HG02759 (cell line): ENCODE data around the gene EIF1AX.
"Not testable (repeated sequence)": the region's sequence is repeated elsewhere in the genome, so short reads cannot be mapped to it uniquely, and the experiment has no call there.

ENCODE experiments used
- ATAC-seq: cut with Tn5 transposase; IDR thresholded peaks from one replicate; pipeline ENCODE4 v1.9.1; 2021; ENCODE audit warnings: mild to moderate bottlenecking, moderate library complexity; ENCODE audit not compliant: unreplicated experiment

EIF1AX gene

GRCh38 chrX:20141281-20142220 is at the start of gene EIF1AX:
Gene EIF1AX, minus strand, starts transcription at chrX:20141838. Its CDS starts 198 bp downstream, at chrX:20141640.
- peak; percentile 99 for ATAC-seq

GRCh38 chrX:20189171-20189570 is 47.5 kb upstream of the EIF1AX start:
- no peak for ATAC-seq

GRCh38 chrX:20181598-20182329 is 40.1 kb upstream of the EIF1AX start:
- ATAC-seq: peak; percentile 77

- ATAC-seq: no peak
Measured at GRCh38 chrX:20177093-20177492, 35.5 kb upstream of the EIF1AX start.

- no peak for ATAC-seq
Measured at GRCh38 chrX:20173856-20174255, 32.2 kb upstream of the EIF1AX start.

GRCh38 chrX:20173313-20173712 is 31.7 kb upstream of the EIF1AX start:
- ATAC-seq: no peak

- ATAC-seq: no peak
Measured at GRCh38 chrX:20171887-20172286, 30.2 kb upstream of the EIF1AX start.

- not testable (repeated sequence) for ATAC-seq
Measured at GRCh38 chrX:20162516-20162915, 20.9 kb upstream of the EIF1AX start.

- no peak for ATAC-seq
Measured at GRCh38 chrX:20159797-20160385, 18.3 kb upstream of the EIF1AX start.

GRCh38 chrX:20151689-20152088 is 10.1 kb upstream of the EIF1AX start:
- no peak for ATAC-seq

GRCh38 chrX:20149326-20149725 is 7.7 kb upstream of the EIF1AX start:
- ATAC-seq: no peak

GRCh38 chrX:20147561-20147960 is 5.9 kb upstream of the EIF1AX start:
- no peak for ATAC-seq

GRCh38 chrX:20144491-20144890 is 2.9 kb upstream of the EIF1AX start:
- ATAC-seq: no peak

- no peak for ATAC-seq
Measured at GRCh38 chrX:20143561-20143960, 1.9 kb upstream of the EIF1AX start.

GRCh38 chrX:20143111-20143510 is 1.5 kb upstream of the EIF1AX start:
- no peak for ATAC-seq

GRCh38 chrX:20140420-20140819 is 1.2 kb downstream of the EIF1AX start:
- no peak for ATAC-seq

GRCh38 chrX:20139966-20140365 is 1.7 kb downstream of the EIF1AX start:
- ATAC-seq: no peak

GRCh38 chrX:20135944-20136343 is 5.7 kb downstream of the EIF1AX start:
- no peak for ATAC-seq

GRCh38 chrX:20132666-20133065 is 9.0 kb downstream of the EIF1AX start:
- no peak for ATAC-seq

GRCh38 chrX:20130357-20130756 is 11.3 kb downstream of the EIF1AX start:
- ATAC-seq: no peak

GRCh38 chrX:20129547-20129946 is 12.1 kb downstream of the EIF1AX start:
- ATAC-seq: no peak

- no peak for ATAC-seq
Measured at GRCh38 chrX:20128670-20129069, 13.0 kb downstream of the EIF1AX start.
